Breast epithelium (tissue), 4 donors: Measurements from ENCODE around the gene CHSY1. TPM values are rescaled to one million over a fixed set of nuclear protein-coding genes. Genes with fewer than 3 reads are reported as not detected.
"Not testable (repeated sequence)": the region's sequence is repeated elsewhere in the genome, so short reads cannot be mapped to it uniquely, and the experiment has no call there.

Experiments used
- DNase-seq, 2 donors: peaks; one replicate each; pipeline ENCODE4 v3.0.0-alpha.2; 2019; ENCODE audit warnings: low spot score in 2 of 2
- H3K27ac ChIP-seq, 2 donors: fragments of 200-600 bp; sonication (generic) in 1 of 2; one replicate each; pipeline ENCODE4 v1.5.1; 2016 to 2019; ENCODE audit warnings: mild to moderate bottlenecking in 1 of 2
- H3K27me3 ChIP-seq, 2 donors: fragments of 200-600 bp; sonication (generic) in 1 of 2; one replicate each; pipeline versions ENCODE4 v1.5.1 to v1.6.0; 2017 to 2019; ENCODE audit warnings: control low read depth in 1 of 2, mild to moderate bottlenecking in 1 of 2
- H3K36me3 ChIP-seq: fragments of 200-600 bp; one replicate; pipeline ENCODE4 v1.5.1; 2019
- H3K4me1 ChIP-seq, 2 donors: fragments of 200-600 bp; sonication (generic); one replicate each; pipeline ENCODE4 v1.5.1; 2016 to 2019; ENCODE audit warnings: control low read depth in 1 of 2
- H3K4me3 ChIP-seq, 3 donors: fragments of 200-600 bp; sonication (generic); 1 replicate in 2 of 3; 2 replicates in 1 of 3; pipeline ENCODE4 v1.5.1; 2016 to 2019; ENCODE audit warnings: mild to moderate bottlenecking in 3 of 3, moderate library complexity in 2 of 3
- H3K9me3 ChIP-seq, 2 donors: fragments of 200-600 bp; sonication (generic) in 1 of 2; one replicate each; pipeline ENCODE4 v1.5.1; 2016 to 2019; ENCODE audit warnings: control low read depth in 1 of 2
- POLR2A ChIP-seq: fragments of 450-650 bp; IDR thresholded peaks from one replicate; pipeline ENCODE4 v1.6.1; 2016; ENCODE audit warnings: antibody characterized with exemption, mild to moderate bottlenecking, moderate library complexity
- POLR2AphosphoS5 ChIP-seq, 3 donors: sonication (generic); formaldehyde crosslinking; IDR thresholded peaks; one replicate each; pipeline ENCODE4 v1.6.1; 2017; ENCODE audit warnings: antibody characterized with exemption in 3 of 3
- intact Hi-C: fragments of 100-400 bp; cut with DNase I; formaldehyde crosslinking; loops from one replicate; pipeline ENCODE4 v1.15.1; 2023; ENCODE audit warnings: low total_unique reads
- total RNA-seq, 3 donors: library from RNA; depleted of rRNA; stranded (reverse); fragments of >200 nt; gene quantifications; one replicate each; pipeline ENCODE4 v1.1.0, GENCODE V29; 2016
- TF ChIP-seq, protein P1 (sequence below), 3 donors: fragments of 450-650 bp; IDR thresholded peaks; one replicate each; pipeline ENCODE4 v1.5.1; 2016 to 2017; ENCODE audit warnings: antibody characterized with exemption in 3 of 3, mild to moderate bottlenecking in 3 of 3, moderate library complexity in 3 of 3

Gene CHSY1
- total RNA-seq, 3 donors from 2014 or later, result 22.6 to 36.7 (median 33.4) TPM

DNA sequence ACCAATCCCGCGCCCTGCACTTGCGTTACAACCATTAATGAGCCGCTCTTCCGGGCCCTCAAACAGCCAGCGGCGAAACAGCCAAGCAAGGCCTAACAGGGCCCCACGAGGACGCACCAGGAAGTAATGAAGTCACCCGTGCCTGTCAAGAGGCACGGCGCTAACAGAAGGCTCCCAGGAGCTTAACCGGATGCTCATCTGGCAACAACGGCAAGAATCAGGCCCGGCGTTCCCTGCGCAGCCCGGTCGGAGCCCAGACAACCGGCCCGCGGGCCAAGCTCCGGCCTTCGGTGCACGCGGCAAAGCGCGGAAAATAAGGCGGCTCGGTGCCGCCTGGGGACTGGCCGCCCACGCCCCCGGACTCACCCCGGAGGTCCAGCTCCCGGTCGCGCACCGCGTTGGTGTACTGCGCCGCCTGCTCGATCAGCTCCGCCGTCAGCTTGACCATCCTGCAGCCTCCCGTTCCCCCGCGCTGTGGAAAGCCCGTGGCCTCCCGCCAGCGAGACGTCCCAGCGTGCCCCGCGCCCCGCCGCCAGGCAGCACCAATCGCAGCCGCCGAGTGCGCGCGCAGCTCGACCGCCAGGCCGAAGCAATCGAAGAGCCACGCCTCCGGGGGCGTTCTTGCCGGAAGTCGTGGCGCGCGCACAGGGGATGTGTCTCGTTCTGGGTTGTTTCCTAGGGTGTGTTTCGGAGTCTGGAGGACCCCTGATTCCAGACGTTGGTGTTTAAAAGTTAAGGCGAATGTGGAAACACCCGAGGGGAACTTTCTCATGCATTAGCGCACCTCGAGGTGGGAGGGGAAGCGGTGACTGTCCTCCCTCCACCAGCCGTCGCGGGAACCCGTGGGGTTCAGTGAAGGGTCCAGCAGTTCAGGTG is 43.1 kb upstream of the CHSY1 start, which contains the start of gene SNRPA1:
Gene SNRPA1, minus strand, starts transcription at position 518 of the 876 bp plus-strand sequence. Its CDS starts 70 bp downstream, at position 448.
- peak within 1 kb of the TSS; percentile 93 to 97 (median 93) for H3K4me3 ChIP-seq
- peak; percentile 96 to 97 for DNase-seq
- H3K36me3 ChIP-seq, result no peaks in the 10 kb centered on the region
- H3K9me3 ChIP-seq, result no peaks in the 10 kb centered on the region
- intact Hi-C loops, result no loop called here
- peak within 1 kb of the TSS; percentile 95 to 96 for H3K27ac ChIP-seq
- peaks cover 0 to 15% of the 10 kb centered on the region in 2 donors for H3K4me1 ChIP-seq
- TF ChIP-seq POLR2AphosphoS5 (IDR thresholded peaks at IDR 0.05) (peak; percentile 85 to 94 (median 93)), POLR2A (peak; percentile 87)
- TF ChIP-seq, protein P1, sequence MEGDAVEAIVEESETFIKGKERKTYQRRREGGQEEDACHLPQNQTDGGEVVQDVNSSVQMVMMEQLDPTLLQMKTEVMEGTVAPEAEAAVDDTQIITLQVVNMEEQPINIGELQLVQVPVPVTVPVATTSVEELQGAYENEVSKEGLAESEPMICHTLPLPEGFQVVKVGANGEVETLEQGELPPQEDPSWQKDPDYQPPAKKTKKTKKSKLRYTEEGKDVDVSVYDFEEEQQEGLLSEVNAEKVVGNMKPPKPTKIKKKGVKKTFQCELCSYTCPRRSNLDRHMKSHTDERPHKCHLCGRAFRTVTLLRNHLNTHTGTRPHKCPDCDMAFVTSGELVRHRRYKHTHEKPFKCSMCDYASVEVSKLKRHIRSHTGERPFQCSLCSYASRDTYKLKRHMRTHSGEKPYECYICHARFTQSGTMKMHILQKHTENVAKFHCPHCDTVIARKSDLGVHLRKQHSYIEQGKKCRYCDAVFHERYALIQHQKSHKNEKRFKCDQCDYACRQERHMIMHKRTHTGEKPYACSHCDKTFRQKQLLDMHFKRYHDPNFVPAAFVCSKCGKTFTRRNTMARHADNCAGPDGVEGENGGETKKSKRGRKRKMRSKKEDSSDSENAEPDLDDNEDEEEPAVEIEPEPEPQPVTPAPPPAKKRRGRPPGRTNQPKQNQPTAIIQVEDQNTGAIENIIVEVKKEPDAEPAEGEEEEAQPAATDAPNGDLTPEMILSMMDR (IDR thresholded peaks at IDR 0.05), result no peak
- no peaks in the 10 kb centered on the region for H3K27me3 ChIP-seq

- no peaks in the 10 kb centered on the region for H3K27me3 ChIP-seq
- DNase-seq, result no peak
- H3K4me3 ChIP-seq, result peak overlapping the region; percentile 93 to 97 (median 93)
- H3K4me1 ChIP-seq, result peaks cover 0 to 15% of the 10 kb centered on the region in 2 donors
- no peak overlapping the region for H3K27ac ChIP-seq
- H3K36me3 ChIP-seq, result no peaks in the 10 kb centered on the region
- no peaks in the 10 kb centered on the region for H3K9me3 ChIP-seq
- intact Hi-C loops, result no loop called here
- no peak for TF ChIP-seq POLR2AphosphoS5 (IDR thresholded peaks at IDR 0.05)
- no peak for TF ChIP-seq POLR2A
- TF ChIP-seq, protein P1 (IDR thresholded peaks at IDR 0.05), result no peak
These were observed 41.3 kb upstream of the CHSY1 start for GRCh38 chr15:101293122-101293521.

DNA sequence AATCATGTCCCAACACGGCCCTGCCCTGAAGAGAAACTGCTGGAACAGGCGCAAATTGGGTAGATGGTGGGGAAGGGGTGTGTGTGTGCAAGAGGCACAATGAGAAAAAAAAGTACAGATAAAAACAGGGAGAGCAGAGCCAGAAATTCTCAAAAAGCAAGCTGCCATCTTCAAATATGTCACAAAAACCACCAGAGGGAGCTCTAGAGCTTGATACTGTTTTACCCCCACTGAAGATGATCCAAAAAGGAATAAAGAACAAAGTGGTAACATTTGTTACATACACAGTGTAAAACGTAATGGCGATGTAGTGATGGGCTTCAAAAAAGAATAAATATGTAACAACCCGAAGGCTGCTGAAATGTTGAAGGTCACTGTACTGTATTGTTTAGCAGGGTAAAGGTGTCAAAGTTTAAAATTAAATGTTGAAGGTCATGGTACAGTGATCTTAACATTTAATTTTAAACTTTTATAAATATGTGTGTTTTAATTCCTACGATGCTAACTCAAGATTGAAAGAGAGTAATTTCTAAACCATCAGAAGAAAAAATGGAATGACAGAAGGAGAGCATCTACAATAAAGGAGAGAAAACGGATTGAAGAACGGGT is 37.2 kb upstream of the CHSY1 start:
- no peaks in the 10 kb centered on the region for H3K36me3 ChIP-seq

GRCh38 chr15:101287342-101287741 is 35.5 kb upstream of the CHSY1 start:
- not testable (repeated sequence) for H3K27ac ChIP-seq, H3K9me3 ChIP-seq, H3K36me3 ChIP-seq, DNase-seq, H3K4me3 ChIP-seq, H3K4me1 ChIP-seq, H3K27me3 ChIP-seq
- intact Hi-C loops, result loop anchor here (10.0 kb wide), 1 partner anchor 923 kb away; no protein-coding TSS in a partner anchor

More for the DNA sequence above, 37.2 kb upstream of the CHSY1 start:
- Histone ChIP-seq H3K27ac (no peak overlapping the region), H3K4me1 (peaks cover 0 to 15% of the 10 kb centered on the region in 2 donors), H3K9me3 (no peaks in the 10 kb centered on the region), H3K27me3 (no peaks in the 10 kb centered on the region), H3K4me3 (no peak overlapping the region)
- intact Hi-C loops, result loop anchor here (10.0 kb wide), 1 partner anchor 924 kb away; no protein-coding TSS in a partner anchor
- DNase-seq, result no peak
- TF ChIP-seq, protein P1 (IDR thresholded peaks at IDR 0.05), result peak in 2 of 3 donors; percentile 38 to 62
- no peak for TF ChIP-seq POLR2A
- no peak for TF ChIP-seq POLR2AphosphoS5 (IDR thresholded peaks at IDR 0.05)

- H3K27ac ChIP-seq, result no peak overlapping the region
- no peak overlapping the region for H3K4me3 ChIP-seq
- no peaks in the 10 kb centered on the region for H3K36me3 ChIP-seq
- intact Hi-C loops, result loop anchor here (10.0 kb wide), 1 partner anchor 922 kb away; no protein-coding TSS in a partner anchor
- DNase-seq, result no peak
- no peaks in the 10 kb centered on the region for H3K4me1 ChIP-seq
- H3K27me3 ChIP-seq, result no peaks in the 10 kb centered on the region
- H3K9me3 ChIP-seq, result no peaks in the 10 kb centered on the region
- TF ChIP-seq, protein P1 (IDR thresholded peaks at IDR 0.05), result no peak
- TF ChIP-seq POLR2AphosphoS5 (IDR thresholded peaks at IDR 0.05), result no peak
These were observed 34.7 kb upstream of the CHSY1 start for GRCh38 chr15:101286471-101287114.
